HCT116 (cell line): Measurements from ENCODE around the gene PTBP3.

Experiments
- CEBPB ChIP-seq: IDR thresholded peaks from 2 replicates; pipeline ENCODE4 v1.6.1; 2012; ENCODE audit warnings: low read depth
- CTCF ChIP-seq, 3 experiments: fragments of 200-600 bp in 1 of 3; sonication (generic) in 1 of 3; IDR thresholded peaks in 2 of 3; conservative IDR thresholded peaks in 1 of 3; 2 replicates each; pipeline ENCODE4 v1.5.1; 2012 to 2017; ENCODE audit warnings: low read depth in 2 of 3, low read length in 2 of 3, antibody characterized with exemption in 1 of 3, borderline replicate concordance in 1 of 3, control low read depth in 1 of 3, mild to moderate bottlenecking in 1 of 3, mixed read lengths in 1 of 3, mixed run types in 1 of 3, moderate library complexity in 1 of 3; ENCODE audit not compliant: insufficient read depth in 1 of 3
- EZH2 ChIP-seq: fragments of 200-600 bp; sonication (generic); IDR thresholded peaks from 2 replicates; pipeline ENCODE4 v1.6.1; 2017; ENCODE audit warnings: antibody characterized with exemption, mixed run types
- POLR2AphosphoS5 ChIP-seq: IDR thresholded peaks from 2 replicates; pipeline ENCODE4 v1.6.1; 2011; ENCODE audit warnings: mild to moderate bottlenecking, low read depth, low read length, moderate library complexity
- SP1 ChIP-seq: IDR thresholded peaks from 2 replicates; pipeline ENCODE4 v1.6.1; 2012; ENCODE audit warnings: low read depth
- ZFX ChIP-seq: fragments of 450-650 bp; IDR thresholded peaks from 2 replicates; pipeline ENCODE4 v1.6.1; 2017
- TF ChIP-seq, protein P1 (sequence below): IDR thresholded peaks from 2 replicates; pipeline ENCODE4 v1.6.1; 2012; ENCODE audit warnings: low read depth

- TF ChIP-seq CTCF (IDR thresholded peaks at IDR 0.05 in 2 of 3, conservative IDR thresholded peaks at IDR 0.05 in 1 of 3; ENCODE audit: borderline replicate concordance in 1 of 3, insufficient read depth in 1 of 3, low read depth in 2 of 3, low read length in 2 of 3) (no peak), EZH2 (no peak), SP1 (no peak), CEBPB (no peak), POLR2AphosphoS5 (no peak), ZFX (no peak)
- TF ChIP-seq, protein P1, sequence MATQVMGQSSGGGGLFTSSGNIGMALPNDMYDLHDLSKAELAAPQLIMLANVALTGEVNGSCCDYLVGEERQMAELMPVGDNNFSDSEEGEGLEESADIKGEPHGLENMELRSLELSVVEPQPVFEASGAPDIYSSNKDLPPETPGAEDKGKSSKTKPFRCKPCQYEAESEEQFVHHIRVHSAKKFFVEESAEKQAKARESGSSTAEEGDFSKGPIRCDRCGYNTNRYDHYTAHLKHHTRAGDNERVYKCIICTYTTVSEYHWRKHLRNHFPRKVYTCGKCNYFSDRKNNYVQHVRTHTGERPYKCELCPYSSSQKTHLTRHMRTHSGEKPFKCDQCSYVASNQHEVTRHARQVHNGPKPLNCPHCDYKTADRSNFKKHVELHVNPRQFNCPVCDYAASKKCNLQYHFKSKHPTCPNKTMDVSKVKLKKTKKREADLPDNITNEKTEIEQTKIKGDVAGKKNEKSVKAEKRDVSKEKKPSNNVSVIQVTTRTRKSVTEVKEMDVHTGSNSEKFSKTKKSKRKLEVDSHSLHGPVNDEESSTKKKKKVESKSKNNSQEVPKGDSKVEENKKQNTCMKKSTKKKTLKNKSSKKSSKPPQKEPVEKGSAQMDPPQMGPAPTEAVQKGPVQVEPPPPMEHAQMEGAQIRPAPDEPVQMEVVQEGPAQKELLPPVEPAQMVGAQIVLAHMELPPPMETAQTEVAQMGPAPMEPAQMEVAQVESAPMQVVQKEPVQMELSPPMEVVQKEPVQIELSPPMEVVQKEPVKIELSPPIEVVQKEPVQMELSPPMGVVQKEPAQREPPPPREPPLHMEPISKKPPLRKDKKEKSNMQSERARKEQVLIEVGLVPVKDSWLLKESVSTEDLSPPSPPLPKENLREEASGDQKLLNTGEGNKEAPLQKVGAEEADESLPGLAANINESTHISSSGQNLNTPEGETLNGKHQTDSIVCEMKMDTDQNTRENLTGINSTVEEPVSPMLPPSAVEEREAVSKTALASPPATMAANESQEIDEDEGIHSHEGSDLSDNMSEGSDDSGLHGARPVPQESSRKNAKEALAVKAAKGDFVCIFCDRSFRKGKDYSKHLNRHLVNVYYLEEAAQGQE: no peak
These were observed 49.3 kb upstream of the PTBP3 start for GRCh38 chr9:112382501-112383364.
